Neural progenitor cell (in vitro differentiated cells): ENCODE measurements around the gene TAOK1. TPM values are rescaled to one million over a fixed set of nuclear protein-coding genes. Genes with fewer than 3 reads are reported as not detected.

Experiments
- DNase-seq: peaks from one replicate; pipeline ENCODE4 v3.0.0-alpha.2; 2016; ENCODE audit warnings: low spot score
- H2AFZ ChIP-seq: fragments of 200-600 bp; sonication (generic); replicated peaks from 2 replicates; pipeline ENCODE4 v1.6.1; 2016; ENCODE audit warnings: antibody characterized with exemption
- H3F3A ChIP-seq: fragments of 200-600 bp; sonication (generic); 2 replicates; pipeline ENCODE4 v1.6.1; 2016; ENCODE audit warnings: antibody characterized with exemption, low read depth
- H3K27ac ChIP-seq: fragments of 200-600 bp; sonication (generic); 2 replicates; pipeline ENCODE4 v1.5.1; 2016; ENCODE audit warnings: mild to moderate bottlenecking
- H3K27me3 ChIP-seq: fragments of 200-600 bp; sonication (generic); 2 replicates; pipeline ENCODE4 v1.6.1; 2016; ENCODE audit warnings: mild to moderate bottlenecking, moderate library complexity
- H3K36me3 ChIP-seq: fragments of 200-600 bp; sonication (generic); 2 replicates; pipeline ENCODE4 v1.5.1; 2016
- H3K4me1 ChIP-seq: fragments of 200-600 bp; sonication (generic); 2 replicates; pipeline ENCODE4 v1.6.1; 2016; ENCODE audit warnings: mixed run types
- H3K4me2 ChIP-seq: fragments of 200-600 bp; sonication (generic); 2 replicates; pipeline ENCODE4 v1.6.1; 2016
- H3K4me3 ChIP-seq: fragments of 200-600 bp; sonication (generic); 2 replicates; pipeline ENCODE4 v1.5.1; 2016
- H3K79me2 ChIP-seq: fragments of 200-600 bp; sonication (generic); 2 replicates; pipeline ENCODE4 v1.6.1; 2016; ENCODE audit warnings: low read depth
- H3K9ac ChIP-seq: fragments of 200-600 bp; sonication (generic); 2 replicates; pipeline ENCODE4 v1.6.1; 2016
- H3K9me3 ChIP-seq: fragments of 200-600 bp; sonication (generic); 2 replicates; pipeline ENCODE4 v1.5.1; 2016; ENCODE audit warnings: low read depth
- H4K20me1 ChIP-seq: fragments of 200-600 bp; sonication (generic); 2 replicates; pipeline ENCODE4 v1.6.1; 2016; ENCODE audit warnings: low read depth
- H3K27ac Mint-ChIP-seq: 3 replicates; pipeline ENCODE4 v1.8.0; 2021; ENCODE audit warnings: mixed read lengths
- H3K27me3 Mint-ChIP-seq: 2 replicates; pipeline ENCODE4 v1.8.0; 2022; ENCODE audit warnings: low read depth, mild to moderate bottlenecking, inconsistent platforms, moderate library complexity, mixed read lengths; ENCODE audit not compliant: insufficient read depth
- H3K36me3 Mint-ChIP-seq: 3 replicates; pipeline ENCODE4 v1.8.0; 2021; ENCODE audit warnings: mixed read lengths
- H3K4me1 Mint-ChIP-seq: 3 replicates; pipeline ENCODE4 v1.8.0; 2021; ENCODE audit warnings: mixed read lengths
- H3K4me3 Mint-ChIP-seq: 3 replicates; pipeline ENCODE4 v1.8.0; 2021; ENCODE audit warnings: mild to moderate bottlenecking, moderate library complexity, mixed read lengths
- H3K9me3 Mint-ChIP-seq: 3 replicates; pipeline ENCODE4 v1.8.0; 2020; ENCODE audit warnings: mixed read lengths
- EZH2 ChIP-seq: fragments of 200-600 bp; sonication (generic); IDR thresholded peaks from 2 replicates; pipeline ENCODE4 v1.6.1; 2017; ENCODE audit warnings: antibody characterized with exemption, mild to moderate bottlenecking, moderate library complexity
- EZH2phosphoT487 ChIP-seq: fragments of 200-600 bp; sonication (generic); IDR thresholded peaks from 2 replicates; pipeline ENCODE4 v1.6.1; 2017; ENCODE audit warnings: antibody characterized with exemption
- total RNA-seq: library from RNA; depleted of rRNA; stranded (reverse); fragments of >200 nt; gene quantifications from 2 replicates; pipeline ENCODE4 v1.2.3, GENCODE V29; 2015; ENCODE audit warnings: low replicate concordance
- TF ChIP-seq, protein P1 (sequence below): fragments of 200-600 bp; sonication (generic); IDR thresholded peaks from 2 replicates; pipeline ENCODE4 v1.5.1; 2017; ENCODE audit warnings: antibody characterized with exemption, mild to moderate bottlenecking

The TAOK1 gene
- total RNA-seq, 1 donor from 2014 or later, result 125 TPM

DNA sequence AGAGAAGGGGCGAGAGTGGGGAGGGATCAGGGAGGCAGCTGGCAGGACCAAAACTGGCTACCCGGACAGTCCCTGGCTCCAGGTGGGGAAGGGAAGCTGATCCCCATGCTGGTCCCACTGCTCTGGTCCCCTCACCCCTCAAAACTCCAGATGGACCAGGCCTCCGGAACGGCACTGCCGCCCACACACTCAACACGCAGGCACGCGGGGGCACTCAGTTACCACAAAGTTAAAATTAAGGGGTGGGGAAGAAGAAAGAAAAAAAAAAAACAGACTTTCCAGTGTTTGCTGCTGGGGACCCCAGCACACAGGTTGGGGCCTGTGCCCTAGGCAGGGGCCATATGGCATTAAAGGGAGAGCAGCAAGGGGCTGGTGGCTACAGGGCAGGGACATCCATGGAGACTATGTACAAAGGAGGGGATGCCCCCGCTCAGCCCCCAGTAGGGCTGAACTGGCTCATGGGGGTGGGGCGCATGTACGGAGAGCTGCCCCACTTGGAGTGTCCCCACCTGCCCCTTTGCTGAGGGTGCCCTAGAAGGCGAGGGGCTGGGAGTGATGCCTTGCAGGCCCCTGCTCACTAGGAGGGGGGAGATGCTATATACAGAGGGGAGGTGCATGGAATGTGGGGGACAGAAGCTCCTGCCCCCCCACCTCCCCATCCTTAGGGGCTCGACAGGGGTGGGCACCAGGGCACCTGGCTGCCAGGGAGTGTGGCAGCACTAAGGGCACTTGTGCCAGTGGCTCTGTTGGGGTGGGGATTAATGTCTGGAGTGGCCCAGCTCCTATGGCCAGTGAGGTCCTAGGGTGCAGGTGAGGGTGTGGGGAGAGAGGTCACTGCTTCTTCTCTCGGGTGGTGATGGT is 183.9 kb downstream of the TAOK1 start:
- Mint-ChIP-seq H3K27me3 (peaks cover 6% of the 10 kb centered on the region), H3K4me3 (no peak overlapping the region)
- H3K27ac ChIP-seq, result no peak overlapping the region

DNA sequence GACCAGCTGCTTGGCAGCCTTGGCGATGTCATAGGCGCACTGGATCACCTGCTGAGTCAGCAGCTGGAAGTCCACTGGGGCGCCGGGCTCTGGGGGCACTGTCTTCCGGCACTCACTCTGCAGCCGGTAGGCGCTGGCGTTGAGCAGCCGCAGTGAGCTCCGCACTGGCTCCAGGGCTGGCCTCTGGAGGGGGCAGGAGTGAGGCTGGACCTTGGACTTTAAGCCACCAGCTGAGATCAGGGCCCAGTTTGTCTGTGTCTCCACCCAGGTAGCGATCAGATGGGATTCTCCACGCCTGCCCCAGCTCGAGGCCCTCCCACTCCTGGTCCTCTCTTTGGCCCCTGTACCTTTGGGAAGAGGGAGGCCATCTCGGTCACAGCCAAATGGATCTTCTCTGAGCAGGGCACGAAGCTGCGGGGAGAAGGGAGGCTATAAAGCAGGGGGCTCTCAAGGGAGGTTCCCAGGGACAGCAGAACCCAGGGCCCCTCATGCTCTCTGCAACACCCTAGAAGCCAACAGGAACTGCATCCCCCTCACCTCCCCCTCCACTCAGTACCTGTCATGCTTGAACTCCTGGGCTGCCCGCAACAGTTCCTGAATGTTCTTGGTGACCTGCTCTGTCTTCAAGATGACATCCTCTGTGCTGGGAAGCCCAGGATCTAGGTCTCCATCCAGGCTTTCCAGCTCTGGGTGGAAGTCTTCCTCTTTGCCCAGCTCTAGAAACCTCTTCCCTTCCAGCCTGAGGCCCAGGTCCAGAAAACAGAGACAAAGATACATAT is 184.8 kb downstream of the TAOK1 start:
- Histone ChIP-seq H3K4me3 (no peak overlapping the region), H3F3A (no peaks in the 10 kb centered on the region), H3K9ac (no peak overlapping the region), H3K4me2 (no peak overlapping the region), H3K9me3 (no peaks in the 10 kb centered on the region), H3K36me3 (no peaks in the 10 kb centered on the region), H2AFZ (no peak overlapping the region), H3K4me1 (peaks cover 9% of the 10 kb centered on the region), H3K27ac (no peak overlapping the region), H3K27me3 (no peaks in the 10 kb centered on the region), H3K79me2 (peaks cover under 1% of the 10 kb centered on the region), H4K20me1 (peaks cover 60% of the 10 kb centered on the region)
- H3K27me3 Mint-ChIP-seq, result peaks cover 5% of the 10 kb centered on the region
- peaks cover 6% of the 10 kb centered on the region for H3K36me3 Mint-ChIP-seq
- TF ChIP-seq, protein P1, sequence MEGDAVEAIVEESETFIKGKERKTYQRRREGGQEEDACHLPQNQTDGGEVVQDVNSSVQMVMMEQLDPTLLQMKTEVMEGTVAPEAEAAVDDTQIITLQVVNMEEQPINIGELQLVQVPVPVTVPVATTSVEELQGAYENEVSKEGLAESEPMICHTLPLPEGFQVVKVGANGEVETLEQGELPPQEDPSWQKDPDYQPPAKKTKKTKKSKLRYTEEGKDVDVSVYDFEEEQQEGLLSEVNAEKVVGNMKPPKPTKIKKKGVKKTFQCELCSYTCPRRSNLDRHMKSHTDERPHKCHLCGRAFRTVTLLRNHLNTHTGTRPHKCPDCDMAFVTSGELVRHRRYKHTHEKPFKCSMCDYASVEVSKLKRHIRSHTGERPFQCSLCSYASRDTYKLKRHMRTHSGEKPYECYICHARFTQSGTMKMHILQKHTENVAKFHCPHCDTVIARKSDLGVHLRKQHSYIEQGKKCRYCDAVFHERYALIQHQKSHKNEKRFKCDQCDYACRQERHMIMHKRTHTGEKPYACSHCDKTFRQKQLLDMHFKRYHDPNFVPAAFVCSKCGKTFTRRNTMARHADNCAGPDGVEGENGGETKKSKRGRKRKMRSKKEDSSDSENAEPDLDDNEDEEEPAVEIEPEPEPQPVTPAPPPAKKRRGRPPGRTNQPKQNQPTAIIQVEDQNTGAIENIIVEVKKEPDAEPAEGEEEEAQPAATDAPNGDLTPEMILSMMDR, result no peak
- no peak for TF ChIP-seq EZH2phosphoT487
- no peak overlapping the region for H3K4me3 Mint-ChIP-seq
- H3K27ac Mint-ChIP-seq, result no peak overlapping the region
- H3K9me3 Mint-ChIP-seq, result no peaks in the 10 kb centered on the region
- peaks cover 16% of the 10 kb centered on the region for H3K4me1 Mint-ChIP-seq
- DNase-seq, result no peak

More for the DNA sequence above, 183.9 kb downstream of the TAOK1 start:
- no peak overlapping the region for H3K4me3 ChIP-seq
- H3K4me2 ChIP-seq, result no peak overlapping the region
- H3K79me2 ChIP-seq, result peaks cover 7% of the 10 kb centered on the region
- TF ChIP-seq EZH2 (no peak), EZH2phosphoT487 (no peak)
- TF ChIP-seq, protein P1, result no peak
- H3K9me3 ChIP-seq, result no peaks in the 10 kb centered on the region
- peaks cover 58% of the 10 kb centered on the region for H4K20me1 ChIP-seq
- H3K36me3 Mint-ChIP-seq, result peaks cover 6% of the 10 kb centered on the region
- DNase-seq, result no peak
- H3K4me1 Mint-ChIP-seq, result peaks cover 21% of the 10 kb centered on the region
- H3F3A ChIP-seq, result peaks cover 3% of the 10 kb centered on the region
- H3K9ac ChIP-seq, result no peak overlapping the region
- no peaks in the 10 kb centered on the region for H3K9me3 Mint-ChIP-seq
- no peak overlapping the region for H2AFZ ChIP-seq
- no peaks in the 10 kb centered on the region for H3K36me3 ChIP-seq
- H3K4me1 ChIP-seq, result peaks cover 14% of the 10 kb centered on the region
- no peaks in the 10 kb centered on the region for H3K27me3 ChIP-seq
- no peak overlapping the region for H3K27ac Mint-ChIP-seq

DNA sequence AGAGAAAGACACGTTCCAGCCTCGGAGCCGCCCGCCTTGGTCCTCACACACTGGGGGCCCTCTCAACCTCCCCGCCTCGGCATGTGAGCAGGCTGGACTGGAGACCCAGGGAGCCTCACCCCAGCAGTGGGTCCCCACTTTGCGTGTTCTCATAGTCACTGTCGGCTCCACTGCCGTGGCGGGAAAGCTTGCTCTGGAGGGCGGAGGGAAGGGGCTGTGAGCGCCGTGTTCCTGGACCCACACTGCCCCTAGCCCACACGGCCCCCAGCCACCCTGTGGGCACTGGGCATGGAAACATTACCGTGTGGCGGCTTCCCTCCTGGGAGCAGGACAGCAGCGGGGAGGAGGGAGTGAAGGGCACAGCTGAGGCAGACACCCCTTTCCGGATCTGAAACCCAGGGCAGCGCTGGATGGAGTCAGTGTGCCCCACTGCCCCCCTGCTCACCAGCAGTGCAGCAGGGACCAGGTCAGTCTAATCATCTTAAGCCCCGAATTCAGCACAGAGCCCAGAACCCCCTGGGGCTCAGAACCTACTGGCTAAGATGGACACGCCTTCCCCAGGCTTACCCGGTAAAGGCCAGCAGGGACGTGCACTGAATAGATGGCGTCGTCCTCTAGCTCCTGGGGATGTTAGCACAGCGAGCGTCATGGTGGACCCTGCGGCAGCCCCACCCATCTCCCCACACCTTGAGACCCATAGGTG is 185.5 kb downstream of the TAOK1 start:
- peaks cover 9% of the 10 kb centered on the region for H3K4me1 ChIP-seq
- Mint-ChIP-seq H3K27me3 (peaks cover 5% of the 10 kb centered on the region), H3K4me1 (peaks cover 17% of the 10 kb centered on the region), H3K27ac (no peak overlapping the region), H3K9me3 (no peaks in the 10 kb centered on the region), H3K4me3 (no peak overlapping the region), H3K36me3 (peaks cover 7% of the 10 kb centered on the region)
- no peak for TF ChIP-seq EZH2phosphoT487
- TF ChIP-seq, protein P1, result no peak
- no peak for TF ChIP-seq EZH2
- DNase-seq, result no peak
- H3K27me3 ChIP-seq, result no peaks in the 10 kb centered on the region
- H3F3A ChIP-seq, result peaks cover 6% of the 10 kb centered on the region
- no peak overlapping the region for H3K4me3 ChIP-seq
- H3K9me3 ChIP-seq, result no peaks in the 10 kb centered on the region
- no peaks in the 10 kb centered on the region for H3K79me2 ChIP-seq
- H3K4me2 ChIP-seq, result no peak overlapping the region
- peaks cover 60% of the 10 kb centered on the region for H4K20me1 ChIP-seq
- H3K27ac ChIP-seq, result no peak overlapping the region
- H3K36me3 ChIP-seq, result no peaks in the 10 kb centered on the region
- no peak overlapping the region for H2AFZ ChIP-seq
- H3K9ac ChIP-seq, result no peak overlapping the region
